ENCODE results near the gene PDGFC.

GRCh38 chr4:156939139-156939538 is 32.5 kb downstream of the PDGFC start:
- no peak for TF ChIP-seq CTCF (IDR thresholded peaks at IDR 0.05)
- TF ChIP-seq POLR2A (IDR thresholded peaks at IDR 0.05): no peak
